Measurements from ENCODE around the gene FBRSL1. TPM values are rescaled to one million over a fixed set of nuclear protein-coding genes. Genes with fewer than 3 reads are reported as not detected.
A peak's percentile ranks its signal among the peaks of the same experiment; 100 is the strongest.

FBRSL1 gene
- total and polyA plus RNA-seq, 9 of the 15 experiments (the other 6 are each of a cell fraction or from before 2014, with no cell fraction given) = 0.24 to 129 (median 7.3) TPM

DNA sequence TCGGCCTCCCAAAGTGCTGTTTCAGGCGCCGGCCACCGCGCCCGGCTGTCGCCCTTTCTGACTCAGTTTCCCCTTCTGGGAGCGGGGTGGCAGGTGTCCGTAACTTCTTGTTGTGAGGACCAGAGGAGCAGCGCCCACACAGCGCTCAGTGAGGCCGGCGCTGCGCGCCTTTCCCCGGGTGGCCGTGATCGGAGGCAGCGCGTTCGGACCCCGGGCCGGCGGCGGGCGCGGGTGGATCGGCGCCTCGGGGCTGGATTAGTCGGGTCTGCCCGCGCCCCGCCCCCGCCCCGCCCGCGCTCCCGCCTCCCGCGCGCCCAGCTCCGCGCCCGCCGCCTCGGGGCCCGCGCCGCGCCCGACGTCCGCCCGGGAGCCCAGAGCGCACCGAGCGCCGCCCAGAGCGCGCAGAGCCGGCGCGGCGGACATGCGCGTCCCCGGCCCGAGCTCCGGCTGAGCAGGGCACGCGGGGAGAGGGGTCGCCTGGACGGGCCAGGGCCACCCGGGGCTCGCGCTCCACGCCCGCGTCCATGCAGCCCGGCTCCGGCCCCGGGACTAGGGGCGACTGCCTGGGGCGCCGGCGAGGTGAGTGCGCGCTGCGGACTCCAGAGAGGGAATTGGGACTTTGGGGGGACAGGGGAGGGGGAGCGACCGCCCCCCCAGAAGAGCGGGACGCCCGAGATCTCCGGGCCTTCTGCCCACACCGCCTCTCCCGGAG, 69.9 kb downstream of the FBRSL1 start (continued):
- TF ChIP-seq, protein P1, sequence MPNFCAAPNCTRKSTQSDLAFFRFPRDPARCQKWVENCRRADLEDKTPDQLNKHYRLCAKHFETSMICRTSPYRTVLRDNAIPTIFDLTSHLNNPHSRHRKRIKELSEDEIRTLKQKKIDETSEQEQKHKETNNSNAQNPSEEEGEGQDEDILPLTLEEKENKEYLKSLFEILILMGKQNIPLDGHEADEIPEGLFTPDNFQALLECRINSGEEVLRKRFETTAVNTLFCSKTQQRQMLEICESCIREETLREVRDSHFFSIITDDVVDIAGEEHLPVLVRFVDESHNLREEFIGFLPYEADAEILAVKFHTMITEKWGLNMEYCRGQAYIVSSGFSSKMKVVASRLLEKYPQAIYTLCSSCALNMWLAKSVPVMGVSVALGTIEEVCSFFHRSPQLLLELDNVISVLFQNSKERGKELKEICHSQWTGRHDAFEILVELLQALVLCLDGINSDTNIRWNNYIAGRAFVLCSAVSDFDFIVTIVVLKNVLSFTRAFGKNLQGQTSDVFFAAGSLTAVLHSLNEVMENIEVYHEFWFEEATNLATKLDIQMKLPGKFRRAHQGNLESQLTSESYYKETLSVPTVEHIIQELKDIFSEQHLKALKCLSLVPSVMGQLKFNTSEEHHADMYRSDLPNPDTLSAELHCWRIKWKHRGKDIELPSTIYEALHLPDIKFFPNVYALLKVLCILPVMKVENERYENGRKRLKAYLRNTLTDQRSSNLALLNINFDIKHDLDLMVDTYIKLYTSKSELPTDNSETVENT (CRISPR knock-in tag; IDR thresholded peaks at IDR 0.05) = 0 out of 2 replicates have a peak, but pooled peaks have one; percentile 49
- TF ChIP-seq, protein P2, sequence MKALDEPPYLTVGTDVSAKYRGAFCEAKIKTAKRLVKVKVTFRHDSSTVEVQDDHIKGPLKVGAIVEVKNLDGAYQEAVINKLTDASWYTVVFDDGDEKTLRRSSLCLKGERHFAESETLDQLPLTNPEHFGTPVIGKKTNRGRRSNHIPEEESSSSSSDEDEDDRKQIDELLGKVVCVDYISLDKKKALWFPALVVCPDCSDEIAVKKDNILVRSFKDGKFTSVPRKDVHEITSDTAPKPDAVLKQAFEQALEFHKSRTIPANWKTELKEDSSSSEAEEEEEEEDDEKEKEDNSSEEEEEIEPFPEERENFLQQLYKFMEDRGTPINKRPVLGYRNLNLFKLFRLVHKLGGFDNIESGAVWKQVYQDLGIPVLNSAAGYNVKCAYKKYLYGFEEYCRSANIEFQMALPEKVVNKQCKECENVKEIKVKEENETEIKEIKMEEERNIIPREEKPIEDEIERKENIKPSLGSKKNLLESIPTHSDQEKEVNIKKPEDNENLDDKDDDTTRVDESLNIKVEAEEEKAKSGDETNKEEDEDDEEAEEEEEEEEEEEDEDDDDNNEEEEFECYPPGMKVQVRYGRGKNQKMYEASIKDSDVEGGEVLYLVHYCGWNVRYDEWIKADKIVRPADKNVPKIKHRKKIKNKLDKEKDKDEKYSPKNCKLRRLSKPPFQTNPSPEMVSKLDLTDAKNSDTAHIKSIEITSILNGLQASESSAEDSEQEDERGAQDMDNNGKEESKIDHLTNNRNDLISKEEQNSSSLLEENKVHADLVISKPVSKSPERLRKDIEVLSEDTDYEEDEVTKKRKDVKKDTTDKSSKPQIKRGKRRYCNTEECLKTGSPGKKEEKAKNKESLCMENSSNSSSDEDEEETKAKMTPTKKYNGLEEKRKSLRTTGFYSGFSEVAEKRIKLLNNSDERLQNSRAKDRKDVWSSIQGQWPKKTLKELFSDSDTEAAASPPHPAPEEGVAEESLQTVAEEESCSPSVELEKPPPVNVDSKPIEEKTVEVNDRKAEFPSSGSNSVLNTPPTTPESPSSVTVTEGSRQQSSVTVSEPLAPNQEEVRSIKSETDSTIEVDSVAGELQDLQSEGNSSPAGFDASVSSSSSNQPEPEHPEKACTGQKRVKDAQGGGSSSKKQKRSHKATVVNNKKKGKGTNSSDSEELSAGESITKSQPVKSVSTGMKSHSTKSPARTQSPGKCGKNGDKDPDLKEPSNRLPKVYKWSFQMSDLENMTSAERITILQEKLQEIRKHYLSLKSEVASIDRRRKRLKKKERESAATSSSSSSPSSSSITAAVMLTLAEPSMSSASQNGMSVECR (CRISPR knock-in tag; IDR thresholded peaks at IDR 0.05) = peak; percentile 53
- TF ChIP-seq ZBTB17 (CRISPR knock-in tag; IDR thresholded peaks at IDR 0.05) (peak; percentile 99), ZSCAN29 (IDR thresholded peaks at IDR 0.05) (peak; percentile 94), PRMT5 (CRISPR knock-in tag; IDR thresholded peaks at IDR 0.05) (no peak), TBP (optimal IDR thresholded peaks at IDR 0.05; ENCODE audit: low read depth, low read length) (peak; percentile 20), MXI1 (IDR thresholded peaks at IDR 0.05; ENCODE audit: low read depth, low read length) (no peak), CCNT2 (IDR thresholded peaks at IDR 0.05; ENCODE audit: borderline replicate concordance, extremely low read depth, insufficient read length, low read depth, low read length) (peak; percentile 24), SP2 (IDR thresholded peaks at IDR 0.05; ENCODE audit: extremely low read depth, low read depth, low read length, poor library complexity, severe bottlenecking) (no peak), SAP30 (IDR thresholded peaks at IDR 0.05; ENCODE audit: borderline replicate concordance, insufficient read depth, low read depth, low read length, poor library complexity, severe bottlenecking) (peak; percentile 38), KDM2B (CRISPR knock-in tag; IDR thresholded peaks at IDR 0.05) (peak; percentile 23; the same call in 1 of the 2 replicates)
- TF ChIP-seq, protein P3, sequence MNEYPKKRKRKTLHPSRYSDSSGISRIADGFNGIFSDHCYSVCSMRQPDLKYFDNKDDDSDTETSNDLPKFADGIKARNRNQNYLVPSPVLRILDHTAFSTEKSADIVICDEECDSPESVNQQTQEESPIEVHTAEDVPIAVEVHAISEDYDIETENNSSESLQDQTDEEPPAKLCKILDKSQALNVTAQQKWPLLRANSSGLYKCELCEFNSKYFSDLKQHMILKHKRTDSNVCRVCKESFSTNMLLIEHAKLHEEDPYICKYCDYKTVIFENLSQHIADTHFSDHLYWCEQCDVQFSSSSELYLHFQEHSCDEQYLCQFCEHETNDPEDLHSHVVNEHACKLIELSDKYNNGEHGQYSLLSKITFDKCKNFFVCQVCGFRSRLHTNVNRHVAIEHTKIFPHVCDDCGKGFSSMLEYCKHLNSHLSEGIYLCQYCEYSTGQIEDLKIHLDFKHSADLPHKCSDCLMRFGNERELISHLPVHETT (CRISPR knock-in tag; conservative IDR thresholded peaks at IDR 0.05 in 1 of 2, IDR thresholded peaks at IDR 0.05 in 1 of 2) = peak in 1 of 2 experiments; percentile 48; a peak in 1 of 4 replicates
- TF ChIP-seq, protein P4, sequence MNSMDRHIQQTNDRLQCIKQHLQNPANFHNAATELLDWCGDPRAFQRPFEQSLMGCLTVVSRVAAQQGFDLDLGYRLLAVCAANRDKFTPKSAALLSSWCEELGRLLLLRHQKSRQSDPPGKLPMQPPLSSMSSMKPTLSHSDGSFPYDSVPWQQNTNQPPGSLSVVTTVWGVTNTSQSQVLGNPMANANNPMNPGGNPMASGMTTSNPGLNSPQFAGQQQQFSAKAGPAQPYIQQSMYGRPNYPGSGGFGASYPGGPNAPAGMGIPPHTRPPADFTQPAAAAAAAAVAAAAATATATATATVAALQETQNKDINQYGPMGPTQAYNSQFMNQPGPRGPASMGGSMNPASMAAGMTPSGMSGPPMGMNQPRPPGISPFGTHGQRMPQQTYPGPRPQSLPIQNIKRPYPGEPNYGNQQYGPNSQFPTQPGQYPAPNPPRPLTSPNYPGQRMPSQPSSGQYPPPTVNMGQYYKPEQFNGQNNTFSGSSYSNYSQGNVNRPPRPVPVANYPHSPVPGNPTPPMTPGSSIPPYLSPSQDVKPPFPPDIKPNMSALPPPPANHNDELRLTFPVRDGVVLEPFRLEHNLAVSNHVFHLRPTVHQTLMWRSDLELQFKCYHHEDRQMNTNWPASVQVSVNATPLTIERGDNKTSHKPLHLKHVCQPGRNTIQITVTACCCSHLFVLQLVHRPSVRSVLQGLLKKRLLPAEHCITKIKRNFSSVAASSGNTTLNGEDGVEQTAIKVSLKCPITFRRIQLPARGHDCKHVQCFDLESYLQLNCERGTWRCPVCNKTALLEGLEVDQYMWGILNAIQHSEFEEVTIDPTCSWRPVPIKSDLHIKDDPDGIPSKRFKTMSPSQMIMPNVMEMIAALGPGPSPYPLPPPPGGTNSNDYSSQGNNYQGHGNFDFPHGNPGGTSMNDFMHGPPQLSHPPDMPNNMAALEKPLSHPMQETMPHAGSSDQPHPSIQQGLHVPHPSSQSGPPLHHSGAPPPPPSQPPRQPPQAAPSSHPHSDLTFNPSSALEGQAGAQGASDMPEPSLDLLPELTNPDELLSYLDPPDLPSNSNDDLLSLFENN (IDR thresholded peaks at IDR 0.05; ENCODE audit: low read depth in 2 of 2, low read length in 2 of 2) = peak in 1 of 2 experiments; percentile 78; a peak in 1 of 4 replicates
